Lung (tissue), 12 donors: ENCODE data around the gene VHLL. TPM values are rescaled to one million over a fixed set of nuclear protein-coding genes. Genes with fewer than 3 reads are reported as not detected.

ENCODE experiments used
- ATAC-seq: fragments of 200-7000 bp; cut with Tn5 transposase; one replicate; pipeline ENCODE4 v1.9.1; 2020; ENCODE audit warnings: moderate number of reproducible peaks; ENCODE audit not compliant: insufficient read depth, low FRiP score
- DNase-seq, 3 donors: peaks; one replicate each; pipeline ENCODE4 v3.0.0-alpha.2; 2013 to 2017
- H3K27ac ChIP-seq, 2 donors: one replicate each; pipeline ENCODE4 v1.5.1; 2013; ENCODE audit warnings: mild to moderate bottlenecking in 2 of 2, moderate library complexity in 2 of 2, control low read depth in 1 of 2, inconsistent platforms in 1 of 2, low read depth in 1 of 2, low read length in 1 of 2
- H3K27me3 ChIP-seq, 3 donors: one replicate each; pipeline ENCODE4 v1.5.1; 2013; ENCODE audit warnings: low read length in 2 of 3; ENCODE audit not compliant: control insufficient read depth in 3 of 3, insufficient read depth in 3 of 3
- H3K36me3 ChIP-seq, 4 donors: one replicate each; pipeline ENCODE4 v1.5.1; 2013; ENCODE audit warnings: low read length in 4 of 4, mild to moderate bottlenecking in 1 of 4, moderate library complexity in 1 of 4; ENCODE audit not compliant: control insufficient read depth in 4 of 4, insufficient read depth in 4 of 4
- H3K4me1 ChIP-seq, 5 donors: one replicate each; pipeline ENCODE4 v1.5.1; 2013; ENCODE audit warnings: low read length in 5 of 5, mild to moderate bottlenecking in 2 of 5, moderate library complexity in 1 of 5; ENCODE audit not compliant: control insufficient read depth in 5 of 5, insufficient read depth in 5 of 5
- H3K4me3 ChIP-seq: one replicate; pipeline ENCODE4 v1.5.1; 2013; ENCODE audit warnings: mild to moderate bottlenecking, control low read depth, moderate library complexity
- H3K9ac ChIP-seq, 2 donors: one replicate each; pipeline ENCODE4 v1.5.1; 2013; ENCODE audit warnings: low read length in 2 of 2, control low read depth in 1 of 2; ENCODE audit not compliant: insufficient read depth in 1 of 2
- H3K9me3 ChIP-seq, 4 donors: one replicate each; pipeline ENCODE4 v1.5.1; 2013; ENCODE audit warnings: low read length in 3 of 4, mild to moderate bottlenecking in 1 of 4, moderate library complexity in 1 of 4; ENCODE audit not compliant: control insufficient read depth in 4 of 4, insufficient read depth in 3 of 4
- WGBS, 2 donors: extraction: QIAGEN DNeasy Blood & Tissue Kit; methylation state at CpG; one replicate each; pipeline ENCODE4 v1.1.7; 2013; 5-methylcytosine and 5-hydroxymethylcytosine counted together
- polyA plus RNA-seq, 2 donors: library from polyadenylated mRNA; stranded (reverse); fragments of 200-250 nt; gene quantifications; one replicate each; pipeline ENCODE4 v1.2.1, GENCODE V29; 2013
- total RNA-seq, 2 donors: library from RNA; depleted of rRNA in 1 of 2; stranded (reverse); fragments of >200 nt in 1 of 2; gene quantifications; one replicate each; pipeline ENCODE4 v1.2.1, GENCODE V29; 2014 to 2021
- TF ChIP-seq, protein P1 (sequence below): IDR thresholded peaks from 2 replicates; pipeline ENCODE4 v1.5.1; 2012; ENCODE audit warnings: mild to moderate bottlenecking; ENCODE audit errors: control extremely low read depth, extremely low read depth
- donor health status: control.
- donor health status: control.
- donor health status: Bipolar disorder and iron deficiency.
- donor health status: healthy.
- donor health status: DM: yes; HTN: yes; CAD: no.

The VHLL gene
- total and polyA plus RNA-seq, 4 donors: not detected

DNA sequence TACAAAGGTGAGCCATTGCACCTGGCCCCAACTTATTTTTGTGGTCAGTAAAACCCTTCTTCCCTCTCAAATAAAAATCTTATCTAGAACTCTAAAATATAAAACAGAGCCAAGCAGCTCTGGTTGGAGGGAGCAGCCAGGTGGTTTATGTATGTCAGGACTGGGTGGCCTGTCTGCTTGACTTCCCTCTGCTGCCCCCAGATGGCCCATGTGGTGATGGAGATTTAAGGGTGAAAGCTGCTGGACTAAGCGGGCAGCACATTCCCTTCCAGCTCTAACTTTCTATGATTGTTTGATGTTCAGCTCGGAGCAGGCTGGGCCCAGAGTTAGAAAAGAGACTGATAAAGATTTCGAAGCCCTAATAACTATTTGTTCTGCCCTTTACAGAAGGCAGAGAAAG lies 39.3 kb downstream of the VHLL start:
- H3K4me3 ChIP-seq: no peak overlapping the region
- WGBS, 2 donors: 82 to 87% methylated on average over 3 of the region's 3 CpGs
- no peak overlapping the region for H3K27ac ChIP-seq
- ATAC-seq (no peak), DNase-seq (no peak)
- no peaks in the 10 kb centered on the region for H3K9me3 ChIP-seq
- no peak overlapping the region for H3K9ac ChIP-seq
- H3K27me3 ChIP-seq: no peaks in the 10 kb centered on the region
- peaks cover 31 to 68% (median 45%) of the 10 kb centered on the region in 4 donors for H3K36me3 ChIP-seq
- no peaks in the 10 kb centered on the region for H3K4me1 ChIP-seq
- TF ChIP-seq, protein P1, sequence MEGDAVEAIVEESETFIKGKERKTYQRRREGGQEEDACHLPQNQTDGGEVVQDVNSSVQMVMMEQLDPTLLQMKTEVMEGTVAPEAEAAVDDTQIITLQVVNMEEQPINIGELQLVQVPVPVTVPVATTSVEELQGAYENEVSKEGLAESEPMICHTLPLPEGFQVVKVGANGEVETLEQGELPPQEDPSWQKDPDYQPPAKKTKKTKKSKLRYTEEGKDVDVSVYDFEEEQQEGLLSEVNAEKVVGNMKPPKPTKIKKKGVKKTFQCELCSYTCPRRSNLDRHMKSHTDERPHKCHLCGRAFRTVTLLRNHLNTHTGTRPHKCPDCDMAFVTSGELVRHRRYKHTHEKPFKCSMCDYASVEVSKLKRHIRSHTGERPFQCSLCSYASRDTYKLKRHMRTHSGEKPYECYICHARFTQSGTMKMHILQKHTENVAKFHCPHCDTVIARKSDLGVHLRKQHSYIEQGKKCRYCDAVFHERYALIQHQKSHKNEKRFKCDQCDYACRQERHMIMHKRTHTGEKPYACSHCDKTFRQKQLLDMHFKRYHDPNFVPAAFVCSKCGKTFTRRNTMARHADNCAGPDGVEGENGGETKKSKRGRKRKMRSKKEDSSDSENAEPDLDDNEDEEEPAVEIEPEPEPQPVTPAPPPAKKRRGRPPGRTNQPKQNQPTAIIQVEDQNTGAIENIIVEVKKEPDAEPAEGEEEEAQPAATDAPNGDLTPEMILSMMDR: no peak

DNA sequence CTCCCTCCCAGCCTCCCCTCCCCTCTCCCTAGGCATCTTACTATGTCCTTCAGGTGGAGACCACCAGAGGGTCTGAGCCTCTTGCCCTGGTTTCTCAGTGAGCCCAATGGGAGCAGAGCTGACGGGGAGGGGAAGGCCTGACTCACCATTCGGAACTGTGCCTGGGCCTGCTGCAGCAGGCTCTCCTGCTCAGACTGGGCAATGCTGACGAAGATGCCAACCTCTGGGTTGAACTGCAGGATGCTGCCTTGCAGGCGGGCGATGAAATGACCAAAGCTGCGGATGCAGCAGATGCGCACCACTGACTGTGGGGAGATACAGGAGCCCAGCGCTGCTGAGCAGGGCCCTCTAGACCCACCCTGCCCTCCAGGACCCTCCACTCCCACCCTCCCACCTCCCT lies 40.2 kb downstream of the VHLL start:
- Histone ChIP-seq H3K4me1 (no peaks in the 10 kb centered on the region), H3K9me3 (no peaks in the 10 kb centered on the region), H3K4me3 (no peak overlapping the region), H3K27me3 (no peaks in the 10 kb centered on the region), H3K36me3 (peaks cover 31 to 66% (median 48%) of the 10 kb centered on the region in 4 donors), H3K27ac (no peak overlapping the region), H3K9ac (no peak overlapping the region)
- DNase-seq: no peak
- no peak for ATAC-seq
- TF ChIP-seq, protein P1: no peak
- WGBS, 2 donors: 97 to 99% methylated on average over 5 to 8 of the region's 8 CpGs

DNA sequence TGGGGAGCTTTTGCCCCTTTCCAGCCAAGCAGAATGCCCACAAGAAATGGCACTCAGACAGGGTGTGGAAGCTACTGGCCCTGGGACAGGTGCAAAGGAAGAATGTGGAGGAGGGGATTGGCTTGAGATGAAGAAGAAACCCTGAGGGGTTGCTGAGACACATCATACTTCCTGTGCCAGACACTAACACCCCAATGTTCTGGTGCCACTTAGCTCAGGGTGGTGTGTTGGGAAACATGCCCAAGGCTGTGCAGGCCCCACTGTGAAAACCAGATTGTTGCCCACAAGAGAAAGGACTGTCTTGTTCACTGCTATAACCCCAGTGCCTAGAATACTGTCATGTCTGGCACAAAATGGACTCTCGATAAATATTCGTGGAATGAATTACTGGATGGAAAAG lies 41.4 kb downstream of the VHLL start:
- Histone ChIP-seq H3K9me3 (no peaks in the 10 kb centered on the region), H3K4me3 (no peak overlapping the region), H3K27me3 (no peaks in the 10 kb centered on the region), H3K36me3 (peaks cover 32 to 71% (median 52%) of the 10 kb centered on the region in 4 donors), H3K4me1 (peaks cover 0 to 2% (median 0%) of the 10 kb centered on the region in 5 donors), H3K27ac (no peak overlapping the region), H3K9ac (no peak overlapping the region)
- DNase-seq (no peak), ATAC-seq (no peak)
- TF ChIP-seq, protein P1: no peak
- WGBS, 2 donors: 73 to 87% methylated on average over 2 of the region's 2 CpGs

DNA sequence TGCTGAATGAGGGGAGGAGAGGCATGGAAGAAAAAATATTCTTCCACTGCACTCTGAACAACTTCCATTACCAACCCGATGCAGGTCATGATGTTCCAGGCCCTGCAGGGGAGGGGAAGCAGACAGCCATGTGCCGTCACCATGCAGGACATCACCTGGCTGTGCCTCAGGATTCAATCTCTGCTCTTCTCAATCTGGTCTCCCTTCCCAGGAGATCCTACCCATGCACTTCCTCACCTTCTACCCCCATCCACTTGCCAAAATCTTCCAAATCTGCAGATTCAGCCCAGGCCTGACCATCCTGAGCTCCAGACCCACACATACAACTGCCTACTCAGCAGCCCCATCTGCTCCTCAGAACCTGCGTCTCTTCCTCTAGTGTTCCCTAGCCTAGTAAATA lies 45.5 kb downstream of the VHLL start:
- ATAC-seq (no peak), DNase-seq (no peak)
- Histone ChIP-seq H3K27me3 (no peaks in the 10 kb centered on the region), H3K4me1 (peaks cover 0 to 2% (median 0%) of the 10 kb centered on the region in 5 donors), H3K27ac (no peak overlapping the region), H3K4me3 (no peak overlapping the region), H3K9me3 (no peaks in the 10 kb centered on the region), H3K9ac (no peak overlapping the region), H3K36me3 (peaks cover 36 to 70% (median 46%) of the 10 kb centered on the region in 4 donors)
- TF ChIP-seq, protein P1: no peak
- 96 to 98% methylated on average over 3 of the region's 3 CpGs for WGBS, 2 donors
